Adipocyte (in vitro differentiated cells): ENCODE measurements around the gene CARD18.

Source experiments
- DNase-seq: peaks from one replicate; pipeline ENCODE4 v3.0.0-alpha.2; 2015; ENCODE audit warnings: low read depth
- H3K27me3 ChIP-seq: replicated peaks from 2 replicates; pipeline ENCODE4 v1.7.0; 2013; ENCODE audit warnings: mild to moderate bottlenecking, low read length, moderate library complexity; ENCODE audit not compliant: control insufficient read depth, insufficient read depth
- H3K36me3 ChIP-seq: 2 replicates; pipeline ENCODE4 v1.7.0; 2013; ENCODE audit warnings: low read length, mild to moderate bottlenecking, moderate library complexity; ENCODE audit not compliant: control insufficient read depth, insufficient read depth, severe bottlenecking
- H3K4me1 ChIP-seq: 2 replicates; pipeline ENCODE4 v1.7.0; 2013; ENCODE audit warnings: mild to moderate bottlenecking, low read length, moderate library complexity; ENCODE audit not compliant: control insufficient read depth, insufficient read depth
- H3K4me3 ChIP-seq: 2 replicates; pipeline ENCODE4 v1.7.0; 2013; ENCODE audit warnings: mild to moderate bottlenecking, low read length, moderate library complexity
- H3K9ac ChIP-seq: 2 replicates; pipeline ENCODE4 v1.7.0; 2013; ENCODE audit warnings: mild to moderate bottlenecking, low read length, moderate library complexity
- H3K9me3 ChIP-seq: 2 replicates; pipeline ENCODE4 v1.7.0; 2013; ENCODE audit warnings: mild to moderate bottlenecking, low read length, moderate library complexity; ENCODE audit not compliant: control insufficient read depth

CARD18 gene, protein sequence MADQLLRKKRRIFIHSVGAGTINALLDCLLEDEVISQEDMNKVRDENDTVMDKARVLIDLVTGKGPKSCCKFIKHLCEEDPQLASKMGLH

GRCh38 chr11:105139669-105140068 is at the start of gene CARD18:
Gene CARD18, minus strand, starts transcription at chr11:105139769. Its CDS starts 43 bp downstream, at chr11:105139726.
- Histone ChIP-seq H3K9ac (no peak within 1 kb of the TSS), H3K36me3 (no peaks in the 10 kb centered on the region), H3K9me3 (no peaks in the 10 kb centered on the region), H3K4me3 (no peak within 1 kb of the TSS), H3K4me1 (no peaks in the 10 kb centered on the region), H3K27me3 (no peaks in the 10 kb centered on the region)
- DNase-seq, result no peak

DNA sequence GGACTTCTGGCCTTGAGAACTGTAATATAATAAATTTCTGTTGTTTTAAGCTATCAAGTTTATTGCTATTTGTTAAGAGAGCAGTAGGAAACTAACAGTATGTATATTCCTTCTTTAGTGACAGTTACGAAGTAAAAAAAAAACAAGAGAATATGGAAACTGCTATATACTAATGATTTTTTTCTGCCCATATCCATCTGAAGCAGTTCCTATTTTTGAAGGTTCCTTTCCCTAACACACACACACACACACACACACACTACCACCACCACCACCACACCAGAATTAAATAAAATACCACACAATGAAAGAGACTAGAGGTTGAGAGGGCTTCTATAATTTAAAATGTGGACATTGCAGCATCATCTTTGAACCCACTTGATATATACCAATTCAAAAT is 44.4 kb upstream of the CARD18 start:
- Histone ChIP-seq H3K9me3 (no peaks in the 10 kb centered on the region), H3K4me3 (no peak overlapping the region), H3K9ac (no peak overlapping the region), H3K4me1 (peaks cover 12% of the 10 kb centered on the region), H3K36me3 (no peaks in the 10 kb centered on the region), H3K27me3 (no peaks in the 10 kb centered on the region)
- DNase-seq, result no peak

GRCh38 chr11:105183426-105183825 is 43.9 kb upstream of the CARD18 start:
- H3K9me3 ChIP-seq, result no peaks in the 10 kb centered on the region
- H3K4me3 ChIP-seq, result no peak overlapping the region
- no peaks in the 10 kb centered on the region for H3K27me3 ChIP-seq
- no peaks in the 10 kb centered on the region for H3K36me3 ChIP-seq
- no peak overlapping the region for H3K9ac ChIP-seq
- peaks cover 12% of the 10 kb centered on the region for H3K4me1 ChIP-seq
- no peak for DNase-seq

GRCh38 chr11:105181521-105181920 is 42.0 kb upstream of the CARD18 start:
- Histone ChIP-seq H3K9ac (no peak overlapping the region), H3K36me3 (no peaks in the 10 kb centered on the region), H3K9me3 (no peaks in the 10 kb centered on the region), H3K4me3 (no peak overlapping the region), H3K27me3 (no peaks in the 10 kb centered on the region), H3K4me1 (peaks cover 14% of the 10 kb centered on the region)
- DNase-seq, result peak; percentile 65

DNA sequence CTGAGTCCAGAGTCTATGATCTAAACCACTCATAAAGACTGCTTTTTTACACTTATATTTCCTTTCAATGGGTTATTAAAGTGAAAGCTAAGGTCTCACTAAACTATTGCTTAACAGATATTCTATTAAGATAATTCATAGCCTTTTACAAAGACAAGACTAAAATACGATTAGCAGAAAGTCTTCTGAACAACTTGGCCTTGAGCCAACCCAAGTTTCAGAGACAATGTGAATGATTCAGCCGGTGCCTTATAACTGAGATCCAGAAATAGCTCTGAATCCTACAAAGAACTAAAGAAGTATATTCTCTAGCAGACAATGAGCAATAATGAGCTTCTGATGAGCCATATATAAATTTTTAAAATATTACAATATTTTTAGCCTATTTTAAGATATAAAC is 41.5 kb upstream of the CARD18 start:
- no peak overlapping the region for H3K9ac ChIP-seq
- H3K36me3 ChIP-seq, result no peaks in the 10 kb centered on the region
- peak; percentile 58 for DNase-seq
- H3K27me3 ChIP-seq, result no peaks in the 10 kb centered on the region
- no peaks in the 10 kb centered on the region for H3K9me3 ChIP-seq
- H3K4me1 ChIP-seq, result peaks cover 14% of the 10 kb centered on the region
- H3K4me3 ChIP-seq, result no peak overlapping the region

- DNase-seq, result no peak
- Histone ChIP-seq H3K9me3 (no peaks in the 10 kb centered on the region), H3K9ac (no peak overlapping the region), H3K27me3 (no peaks in the 10 kb centered on the region), H3K36me3 (no peaks in the 10 kb centered on the region), H3K4me3 (no peak overlapping the region), H3K4me1 (peaks cover 14% of the 10 kb centered on the region)
These were observed 40.1 kb upstream of the CARD18 start for GRCh38 chr11:105179542-105180278.

- H3K4me3 ChIP-seq, result no peak overlapping the region
- peak; percentile 83 for DNase-seq
These were observed 38.1 kb upstream of the CARD18 start for GRCh38 chr11:105177658-105178057.

GRCh38 chr11:105168457-105168856 is 28.9 kb upstream of the CARD18 start:
- no peaks in the 10 kb centered on the region for H3K9me3 ChIP-seq
- H3K36me3 ChIP-seq, result no peaks in the 10 kb centered on the region
- H3K4me3 ChIP-seq, result no peak overlapping the region
- no peaks in the 10 kb centered on the region for H3K27me3 ChIP-seq
- no peak for DNase-seq
- peaks cover 3% of the 10 kb centered on the region for H3K4me1 ChIP-seq
- H3K9ac ChIP-seq, result no peak overlapping the region

More at GRCh38 chr11:105177658-105178057, 38.1 kb upstream of the CARD18 start:
- H3K9ac ChIP-seq, result no peak overlapping the region
- no peaks in the 10 kb centered on the region for H3K36me3 ChIP-seq
- peaks cover 14% of the 10 kb centered on the region for H3K4me1 ChIP-seq
- H3K27me3 ChIP-seq, result no peaks in the 10 kb centered on the region
- H3K9me3 ChIP-seq, result no peaks in the 10 kb centered on the region

DNA sequence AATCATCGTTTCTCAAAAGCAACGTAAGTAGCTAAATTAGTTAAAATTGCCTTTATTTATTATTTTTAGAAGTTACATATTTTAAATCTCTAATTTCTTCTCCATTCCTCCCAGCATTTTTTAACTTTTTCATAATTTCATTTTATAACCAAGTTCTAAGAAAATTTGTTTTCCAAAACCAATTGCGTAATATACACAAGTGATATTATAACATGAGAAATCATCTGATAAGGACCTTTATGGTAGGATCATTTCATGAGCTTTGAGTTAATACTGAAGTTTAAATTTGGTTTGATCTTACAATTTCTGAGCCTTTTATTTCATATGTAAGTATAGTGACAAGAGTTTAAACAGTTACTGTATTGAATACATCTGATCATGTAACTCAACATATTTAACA is 27.7 kb upstream of the CARD18 start:
- H3K9me3 ChIP-seq, result peaks cover 6% of the 10 kb centered on the region
- no peaks in the 10 kb centered on the region for H3K27me3 ChIP-seq
- H3K4me3 ChIP-seq, result no peak overlapping the region
- H3K36me3 ChIP-seq, result no peaks in the 10 kb centered on the region
- peaks cover 3% of the 10 kb centered on the region for H3K4me1 ChIP-seq
- DNase-seq, result no peak
- H3K9ac ChIP-seq, result no peak overlapping the region

GRCh38 chr11:105164208-105164607 is 24.6 kb upstream of the CARD18 start:
- Histone ChIP-seq H3K4me1 (peaks cover 3% of the 10 kb centered on the region), H3K4me3 (no peak overlapping the region), H3K27me3 (no peaks in the 10 kb centered on the region), H3K9ac (no peak overlapping the region), H3K9me3 (peaks cover 7% of the 10 kb centered on the region), H3K36me3 (no peaks in the 10 kb centered on the region)
- no peak for DNase-seq

DNA sequence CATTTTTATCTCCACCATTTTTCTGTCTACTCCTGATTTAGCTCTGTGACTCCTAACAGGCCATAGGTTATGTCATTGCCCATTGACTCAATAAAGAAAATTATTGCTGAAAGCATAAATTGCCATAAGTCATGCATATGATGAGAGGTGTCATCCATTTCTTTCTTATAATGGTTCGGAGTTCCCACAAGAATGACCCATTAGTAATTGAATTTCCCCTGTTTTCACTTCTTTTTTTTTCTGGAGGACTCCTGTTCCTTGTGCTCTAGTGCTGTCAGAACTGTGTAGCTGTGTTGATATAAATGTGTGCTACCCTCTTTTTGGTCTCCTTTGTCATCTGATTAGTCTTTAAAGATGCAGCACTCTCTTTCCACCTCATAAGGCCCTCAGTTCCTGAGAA is 22.9 kb upstream of the CARD18 start:
- Histone ChIP-seq H3K27me3 (no peaks in the 10 kb centered on the region), H3K36me3 (no peaks in the 10 kb centered on the region), H3K9me3 (peaks cover 7% of the 10 kb centered on the region), H3K4me1 (no peaks in the 10 kb centered on the region), H3K9ac (no peak overlapping the region), H3K4me3 (no peak overlapping the region)
- DNase-seq, result no peak

DNA sequence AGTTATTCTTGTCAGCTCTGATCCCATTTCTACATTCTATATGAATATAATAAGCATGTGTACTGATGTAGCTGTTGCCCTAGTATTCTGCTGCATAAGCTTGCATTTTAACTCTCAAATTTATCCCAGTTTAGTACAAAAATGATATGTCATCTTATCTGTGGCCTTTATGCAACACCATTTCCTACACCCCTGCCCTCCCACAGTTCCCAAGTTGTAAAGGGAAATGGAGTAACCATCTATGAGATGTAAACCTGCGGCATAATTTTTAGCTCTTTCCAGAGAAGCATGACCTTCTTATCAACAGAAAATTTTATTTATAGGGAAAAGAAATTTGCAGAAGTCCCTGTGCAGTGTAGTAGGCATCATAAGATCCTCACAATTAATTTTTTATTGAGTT is 18.9 kb upstream of the CARD18 start:
- Histone ChIP-seq H3K36me3 (no peaks in the 10 kb centered on the region), H3K4me1 (no peaks in the 10 kb centered on the region), H3K9me3 (peaks cover 7% of the 10 kb centered on the region), H3K9ac (no peak overlapping the region), H3K4me3 (no peak overlapping the region), H3K27me3 (no peaks in the 10 kb centered on the region)
- no peak for DNase-seq
